BJ (cell line): ENCODE measurements around the gene EYA4. TPM values are rescaled to one million over a fixed set of nuclear protein-coding genes. Genes with fewer than 3 reads are reported as not detected.

ENCODE experiments used
- CTCF ChIA-PET: fragments of 350-600 bp; formaldehyde crosslinking; extraction: SDS; loops from one replicate; lab custom pipeline; 2021; ENCODE audit warnings: antibody characterized with exemption, inconsistent platforms; lab: Yijun Ruan, JAX
- POLR2A ChIA-PET: fragments of 300-600 bp; sonication (Branson Sonifier 250); formaldehyde crosslinking; extraction: SDS; loops from one replicate; lab custom pipeline; 2021; ENCODE audit warnings: antibody characterized with exemption; lab: Charles Lee
- DNase-seq: peaks from one replicate; pipeline ENCODE4 v3.0.0-alpha.2; 2011; ENCODE audit warnings: low read depth
- H3K27me3 ChIP-seq: 2 replicates; pipeline ENCODE4 v1.6.0; 2011; ENCODE audit warnings: low read length; ENCODE audit not compliant: control insufficient read depth, insufficient read depth
- H3K36me3 ChIP-seq: 2 replicates; pipeline ENCODE4 v1.5.1; 2011; ENCODE audit warnings: low read length; ENCODE audit not compliant: control insufficient read depth, insufficient read depth
- H3K4me3 ChIP-seq: 2 replicates; pipeline ENCODE4 v1.5.1; 2011; ENCODE audit warnings: low read depth, mild to moderate bottlenecking, control low read depth, low read length
- CTCF ChIP-seq: IDR thresholded peaks from 2 replicates; pipeline ENCODE4 v1.5.1; 2011; ENCODE audit warnings: low read depth, mild to moderate bottlenecking, control low read depth, inconsistent platforms, low read length, moderate library complexity; ENCODE audit not compliant: insufficient read depth
- polyA plus RNA-seq: library from polyadenylated mRNA; depleted of rRNA; stranded (reverse); fragments of >200 nt; gene quantifications from 2 replicates; pipeline ENCODE4 v1.2.3, GENCODE V29; 2011

The EYA4 gene
- polyA plus RNA-seq, 1 experiment = 0.32 TPM

GRCh38 chr6:133227344-133227743 lies 13.8 kb upstream of the EYA4 start:
- POLR2A ChIA-PET = no interaction called here
- no peaks in the 10 kb centered on the region for H3K36me3 ChIP-seq
- H3K27me3 ChIP-seq = no peaks in the 10 kb centered on the region
- DNase-seq = no peak
- H3K4me3 ChIP-seq = no peak overlapping the region
- no peak for TF ChIP-seq CTCF
- CTCF ChIA-PET = no interaction called here

DNA sequence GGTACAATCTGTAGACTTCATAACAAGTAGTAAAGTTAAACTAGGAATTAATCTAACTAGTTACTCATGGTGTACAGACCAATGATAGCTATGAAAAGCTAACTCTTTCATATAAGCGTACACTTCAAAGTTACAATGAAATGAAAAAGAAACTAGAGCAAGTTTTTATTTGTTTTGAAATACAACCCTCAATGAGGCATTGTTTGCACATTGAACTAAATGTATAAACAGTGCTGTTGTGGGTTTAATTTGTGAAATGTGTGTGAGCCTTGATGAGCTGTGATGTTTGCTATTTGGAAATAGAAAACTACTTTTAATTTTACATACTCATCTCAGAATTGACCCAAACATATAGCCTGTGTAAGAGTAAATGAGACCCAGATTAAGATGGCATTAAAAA lies 11.1 kb upstream of the EYA4 start:
- Histone ChIP-seq H3K36me3 (no peaks in the 10 kb centered on the region), H3K4me3 (no peak overlapping the region), H3K27me3 (no peaks in the 10 kb centered on the region)
- TF ChIP-seq CTCF = no peak
- ChIA-PET POLR2A (no interaction called here), CTCF (no interaction called here)
- no peak for DNase-seq

- no peaks in the 10 kb centered on the region for H3K36me3 ChIP-seq
- CTCF ChIA-PET = no interaction called here
- no peak for DNase-seq
- no peak overlapping the region for H3K4me3 ChIP-seq
- no peak for TF ChIP-seq CTCF
- POLR2A ChIA-PET = no interaction called here
- H3K27me3 ChIP-seq = peaks cover 3% of the 10 kb centered on the region
Measured at GRCh38 chr6:133235221-133235620, 5.9 kb upstream of the EYA4 start.

- ChIA-PET CTCF (no interaction called here), POLR2A (no interaction called here)
- no peak for TF ChIP-seq CTCF
- Histone ChIP-seq H3K4me3 (no peak overlapping the region), H3K27me3 (peaks cover 9% of the 10 kb centered on the region), H3K36me3 (no peaks in the 10 kb centered on the region)
- peak; percentile 16 for DNase-seq
Measured at GRCh38 chr6:133236932-133237331, 4.2 kb upstream of the EYA4 start.

GRCh38 chr6:133240511-133241085 lies 559 bp upstream of the EYA4 start:
- no peak for DNase-seq
- TF ChIP-seq CTCF = no peak
- Histone ChIP-seq H3K27me3 (peaks cover 27% of the 10 kb centered on the region), H3K36me3 (no peaks in the 10 kb centered on the region), H3K4me3 (no peak overlapping the region; the same call in 1 of the 2 replicates)
- CTCF ChIA-PET = no interaction called here
- POLR2A ChIA-PET = no interaction called here
